ENCODE results near the gene MMP25. TPM values are rescaled to one million over a fixed set of nuclear protein-coding genes. Genes with fewer than 3 reads are reported as not detected.

The MMP25 gene, protein sequence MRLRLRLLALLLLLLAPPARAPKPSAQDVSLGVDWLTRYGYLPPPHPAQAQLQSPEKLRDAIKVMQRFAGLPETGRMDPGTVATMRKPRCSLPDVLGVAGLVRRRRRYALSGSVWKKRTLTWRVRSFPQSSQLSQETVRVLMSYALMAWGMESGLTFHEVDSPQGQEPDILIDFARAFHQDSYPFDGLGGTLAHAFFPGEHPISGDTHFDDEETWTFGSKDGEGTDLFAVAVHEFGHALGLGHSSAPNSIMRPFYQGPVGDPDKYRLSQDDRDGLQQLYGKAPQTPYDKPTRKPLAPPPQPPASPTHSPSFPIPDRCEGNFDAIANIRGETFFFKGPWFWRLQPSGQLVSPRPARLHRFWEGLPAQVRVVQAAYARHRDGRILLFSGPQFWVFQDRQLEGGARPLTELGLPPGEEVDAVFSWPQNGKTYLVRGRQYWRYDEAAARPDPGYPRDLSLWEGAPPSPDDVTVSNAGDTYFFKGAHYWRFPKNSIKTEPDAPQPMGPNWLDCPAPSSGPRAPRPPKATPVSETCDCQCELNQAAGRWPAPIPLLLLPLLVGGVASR
- total RNA-seq (2021): 41.2 to 49.0 TPM (median 43.3 TPM) in 3 replicates
- percentile 63 among the genes with signal in this experiment for Bru-seq, nascent RNA
- long read RNA-seq, experiment 1, transcript MMP25-201 (10 exons, 3,554 nt): major isoform, 62 of 97 reads
- long read RNA-seq, experiment 1, partial matches to known transcripts: 25 of 97 reads
- long read RNA-seq, experiment 1, other reads (novel, unspliced or antisense): 10 of 97 reads
- long read RNA-seq, experiment 2, transcript MMP25-201 (10 exons, 3,554 nt): major isoform, 17 of 57 reads
- long read RNA-seq, experiment 2, partial matches to known transcripts: 21 of 57 reads
- long read RNA-seq, experiment 2, other reads (novel, unspliced or antisense): 19 of 57 reads
- long read RNA-seq, experiment 3: 0 reads

DNA sequence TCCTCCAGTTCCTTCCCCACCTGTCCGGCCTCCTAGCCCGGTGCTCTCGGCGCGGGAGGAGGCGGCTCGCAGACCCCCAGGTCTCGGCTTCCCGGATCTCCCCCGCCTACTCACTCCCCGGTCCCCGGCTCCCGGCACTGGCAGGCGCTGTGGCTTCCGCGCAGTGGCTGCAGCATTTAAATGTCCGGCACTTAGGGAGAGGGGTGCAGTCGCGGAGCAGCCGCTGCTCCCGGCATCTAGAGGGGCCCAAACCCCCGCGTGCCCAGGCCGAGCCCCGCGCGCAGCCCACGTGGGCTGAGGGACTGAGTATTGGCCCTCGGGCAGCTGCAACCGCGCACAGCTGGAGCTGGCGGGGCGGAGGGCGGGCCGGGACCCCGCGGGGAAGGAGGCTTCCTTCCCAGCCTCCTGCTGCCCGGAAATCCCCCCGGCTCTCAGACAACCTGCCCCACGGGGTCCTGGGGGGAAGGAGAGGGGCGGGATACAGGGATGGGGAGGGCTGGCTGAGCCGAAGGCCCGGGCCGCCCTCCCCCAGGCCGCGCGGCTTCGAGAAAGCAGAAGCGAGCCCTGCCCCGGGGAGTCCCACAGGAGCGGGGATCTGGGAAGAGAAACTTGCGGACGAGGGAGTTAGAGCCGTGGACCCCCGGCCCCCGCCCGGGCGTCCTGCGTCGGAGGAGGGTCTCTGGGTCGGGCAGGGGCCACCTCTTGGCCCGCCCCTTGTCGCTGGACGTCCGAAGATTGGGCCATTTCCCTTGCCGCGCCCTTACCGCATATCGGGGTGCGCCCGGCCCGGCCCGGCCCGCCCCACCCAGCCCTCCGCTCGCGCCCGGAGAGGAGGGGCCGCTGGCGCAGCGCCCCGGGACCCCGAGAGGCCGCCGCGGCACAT, at the start of gene MMP25:
MMP25 (plus strand) TSS at position 804 of the 883 bp plus-strand sequence. CDS start 357 bp downstream, outside the sequence.
- peak; percentile 65 for DNase-seq (ENCODE audit: low spot score)
- H3K4me1 Mint-ChIP-seq: peaks cover 13% of the 10 kb centered on the region
- peak; percentile 44 for ATAC-seq
- H3K9me3 Mint-ChIP-seq: no peaks in the 10 kb centered on the region
- H3K36me3 Mint-ChIP-seq: 0 out of 2 replicates have a peak, but pooled peaks cover 3% of the 10 kb centered on the region
- POLR2A ChIA-PET: interaction anchor here (1.0 to 2.5 kb wide), 3 partner anchors 13 to 53 kb away, joined by 4 to 8 read pairs (median 8); partner anchors contain the start of genes TNFRSF12A and ZSCAN10
- H3K27me3 Mint-ChIP-seq (ENCODE audit: low read depth): peaks cover 30% of the 10 kb centered on the region
- CTCF ChIA-PET: interaction anchor here (1.7 to 11.1 kb wide), 3 partner anchors 13 to 84 kb away, joined by 5 to 152 read pairs (median 16); no protein-coding TSS in a partner anchor
- H3K27ac Mint-ChIP-seq: peak within 1 kb of the TSS; percentile 74
- peak within 1 kb of the TSS; percentile 89 for H3K4me3 Mint-ChIP-seq
- no peak for TF ChIP-seq RELA (CRISPR knock-in tag; IDR thresholded peaks at IDR 0.05; ENCODE audit: borderline replicate concordance)
- TF ChIP-seq ZNF317 (CRISPR knock-in tag; IDR thresholded peaks at IDR 0.05; ENCODE audit: borderline replicate concordance, low read depth): no peak
- TF ChIP-seq CBFB (CRISPR knock-in tag; IDR thresholded peaks at IDR 0.05; ENCODE audit: low read depth): no peak
- no peak for TF ChIP-seq HMGA2 (CRISPR knock-in tag; IDR thresholded peaks at IDR 0.05)
- TF ChIP-seq, protein P1, sequence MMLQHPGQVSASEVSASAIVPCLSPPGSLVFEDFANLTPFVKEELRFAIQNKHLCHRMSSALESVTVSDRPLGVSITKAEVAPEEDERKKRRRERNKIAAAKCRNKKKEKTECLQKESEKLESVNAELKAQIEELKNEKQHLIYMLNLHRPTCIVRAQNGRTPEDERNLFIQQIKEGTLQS (CRISPR knock-in tag; conservative IDR thresholded peaks at IDR 0.05): no peak
- TF ChIP-seq, protein P2, sequence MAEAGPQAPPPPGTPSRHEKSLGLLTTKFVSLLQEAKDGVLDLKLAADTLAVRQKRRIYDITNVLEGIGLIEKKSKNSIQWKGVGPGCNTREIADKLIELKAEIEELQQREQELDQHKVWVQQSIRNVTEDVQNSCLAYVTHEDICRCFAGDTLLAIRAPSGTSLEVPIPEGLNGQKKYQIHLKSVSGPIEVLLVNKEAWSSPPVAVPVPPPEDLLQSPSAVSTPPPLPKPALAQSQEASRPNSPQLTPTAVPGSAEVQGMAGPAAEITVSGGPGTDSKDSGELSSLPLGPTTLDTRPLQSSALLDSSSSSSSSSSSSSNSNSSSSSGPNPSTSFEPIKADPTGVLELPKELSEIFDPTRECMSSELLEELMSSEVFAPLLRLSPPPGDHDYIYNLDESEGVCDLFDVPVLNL (CRISPR knock-in tag; IDR thresholded peaks at IDR 0.05; ENCODE audit: borderline replicate concordance, low read depth): no peak
- TF ChIP-seq ZNF423 (CRISPR knock-in tag; IDR thresholded peaks at IDR 0.05): peak; percentile 79
- TF ChIP-seq SMAD4 (CRISPR knock-in tag; IDR thresholded peaks at IDR 0.05): no peak
- TF ChIP-seq, protein P3, sequence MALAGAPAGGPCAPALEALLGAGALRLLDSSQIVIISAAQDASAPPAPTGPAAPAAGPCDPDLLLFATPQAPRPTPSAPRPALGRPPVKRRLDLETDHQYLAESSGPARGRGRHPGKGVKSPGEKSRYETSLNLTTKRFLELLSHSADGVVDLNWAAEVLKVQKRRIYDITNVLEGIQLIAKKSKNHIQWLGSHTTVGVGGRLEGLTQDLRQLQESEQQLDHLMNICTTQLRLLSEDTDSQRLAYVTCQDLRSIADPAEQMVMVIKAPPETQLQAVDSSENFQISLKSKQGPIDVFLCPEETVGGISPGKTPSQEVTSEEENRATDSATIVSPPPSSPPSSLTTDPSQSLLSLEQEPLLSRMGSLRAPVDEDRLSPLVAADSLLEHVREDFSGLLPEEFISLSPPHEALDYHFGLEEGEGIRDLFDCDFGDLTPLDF (CRISPR knock-in tag; IDR thresholded peaks at IDR 0.05): peak; percentile 11; the same call in 1 of the 2 replicates
- no peak for TF ChIP-seq RORB (CRISPR knock-in tag; IDR thresholded peaks at IDR 0.05)
- no peak; the same call in 1 of the 2 replicates for TF ChIP-seq NR3C1 (CRISPR knock-in tag; conservative IDR thresholded peaks at IDR 0.05; ENCODE audit: low read depth)
- TF ChIP-seq NFYB (CRISPR knock-in tag; conservative IDR thresholded peaks at IDR 0.05; ENCODE audit: low read depth): no peak
- TF ChIP-seq ZNF138 (CRISPR knock-in tag; conservative IDR thresholded peaks at IDR 0.05): no peak
- TF ChIP-seq, protein P4, sequence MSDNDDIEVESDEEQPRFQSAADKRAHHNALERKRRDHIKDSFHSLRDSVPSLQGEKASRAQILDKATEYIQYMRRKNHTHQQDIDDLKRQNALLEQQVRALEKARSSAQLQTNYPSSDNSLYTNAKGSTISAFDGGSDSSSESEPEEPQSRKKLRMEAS (CRISPR knock-in tag; IDR thresholded peaks at IDR 0.05): peak; percentile 66; the same call in 1 of the 2 replicates
- peak; percentile 66; the same call in 1 of the 2 replicates for TF ChIP-seq SP1 (CRISPR knock-in tag; conservative IDR thresholded peaks at IDR 0.05)
- no peak for TF ChIP-seq NR1H2 (CRISPR knock-in tag; IDR thresholded peaks at IDR 0.05)
- no peak for TF ChIP-seq ELF4 (CRISPR knock-in tag; IDR thresholded peaks at IDR 0.05; ENCODE audit: low read depth)
- no peak for TF ChIP-seq FOXJ3 (CRISPR knock-in tag; IDR thresholded peaks at IDR 0.05; ENCODE audit: borderline replicate concordance)
- TF ChIP-seq, protein P5, sequence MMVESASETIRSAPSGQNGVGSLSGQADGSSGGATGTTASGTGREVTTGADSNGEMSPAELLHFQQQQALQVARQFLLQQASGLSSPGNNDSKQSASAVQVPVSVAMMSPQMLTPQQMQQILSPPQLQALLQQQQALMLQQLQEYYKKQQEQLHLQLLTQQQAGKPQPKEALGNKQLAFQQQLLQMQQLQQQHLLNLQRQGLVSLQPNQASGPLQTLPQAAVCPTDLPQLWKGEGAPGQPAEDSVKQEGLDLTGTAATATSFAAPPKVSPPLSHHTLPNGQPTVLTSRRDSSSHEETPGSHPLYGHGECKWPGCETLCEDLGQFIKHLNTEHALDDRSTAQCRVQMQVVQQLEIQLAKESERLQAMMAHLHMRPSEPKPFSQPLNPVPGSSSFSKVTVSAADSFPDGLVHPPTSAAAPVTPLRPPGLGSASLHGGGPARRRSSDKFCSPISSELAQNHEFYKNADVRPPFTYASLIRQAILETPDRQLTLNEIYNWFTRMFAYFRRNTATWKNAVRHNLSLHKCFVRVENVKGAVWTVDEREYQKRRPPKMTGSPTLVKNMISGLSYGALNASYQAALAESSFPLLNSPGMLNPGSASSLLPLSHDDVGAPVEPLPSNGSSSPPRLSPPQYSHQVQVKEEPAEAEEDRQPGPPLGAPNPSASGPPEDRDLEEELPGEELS (CRISPR knock-in tag; IDR thresholded peaks at IDR 0.05): peak; percentile 69; the same call in 1 of the 2 replicates
- no peak for TF ChIP-seq NFATC4 (CRISPR knock-in tag; IDR thresholded peaks at IDR 0.05)
- no peak for TF ChIP-seq ZNF416 (CRISPR knock-in tag; IDR thresholded peaks at IDR 0.05)
- TF ChIP-seq SOX15 (CRISPR knock-in tag; IDR thresholded peaks at IDR 0.05): no peak
- TF ChIP-seq MYBL2 (CRISPR knock-in tag; IDR thresholded peaks at IDR 0.05): no peak
- TF ChIP-seq, protein P6, sequence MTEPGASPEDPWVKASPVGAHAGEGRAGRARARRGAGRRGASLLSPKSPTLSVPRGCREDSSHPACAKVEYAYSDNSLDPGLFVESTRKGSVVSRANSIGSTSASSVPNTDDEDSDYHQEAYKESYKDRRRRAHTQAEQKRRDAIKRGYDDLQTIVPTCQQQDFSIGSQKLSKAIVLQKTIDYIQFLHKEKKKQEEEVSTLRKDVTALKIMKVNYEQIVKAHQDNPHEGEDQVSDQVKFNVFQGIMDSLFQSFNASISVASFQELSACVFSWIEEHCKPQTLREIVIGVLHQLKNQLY (CRISPR knock-in tag; IDR thresholded peaks at IDR 0.05): no peak
- TF ChIP-seq, protein P7, sequence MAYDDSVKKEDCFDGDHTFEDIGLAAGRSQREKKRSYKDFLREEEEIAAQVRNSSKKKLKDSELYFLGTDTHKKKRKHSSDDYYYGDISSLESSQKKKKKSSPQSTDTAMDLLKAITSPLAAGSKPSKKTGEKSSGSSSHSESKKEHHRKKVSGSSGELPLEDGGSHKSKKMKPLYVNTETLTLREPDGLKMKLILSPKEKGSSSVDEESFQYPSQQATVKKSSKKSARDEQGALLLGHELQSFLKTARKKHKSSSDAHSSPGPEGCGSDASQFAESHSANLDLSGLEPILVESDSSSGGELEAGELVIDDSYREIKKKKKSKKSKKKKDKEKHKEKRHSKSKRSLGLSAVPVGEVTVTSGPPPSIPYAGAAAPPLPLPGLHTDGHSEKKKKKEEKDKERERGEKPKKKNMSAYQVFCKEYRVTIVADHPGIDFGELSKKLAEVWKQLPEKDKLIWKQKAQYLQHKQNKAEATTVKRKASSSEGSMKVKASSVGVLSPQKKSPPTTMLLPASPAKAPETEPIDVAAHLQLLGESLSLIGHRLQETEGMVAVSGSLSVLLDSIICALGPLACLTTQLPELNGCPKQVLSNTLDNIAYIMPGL (CRISPR knock-in tag; IDR thresholded peaks at IDR 0.05): peak; percentile 58; the same call in 1 of the 2 replicates

All from WTC11 (cell line).